ENCODE results near the gene ANKRD23.
"Not testable (repeated sequence)": the region's sequence is repeated elsewhere in the genome, so short reads cannot be mapped to it uniquely, and the experiment has no call there.

ANKRD23 gene

GRCh38 chr2:96843538-96844268 is at the start of gene ANKRD23:
TSS of gene ANKRD23 (minus strand) at chr2:96844021. CDS start at chr2:96843992, 29 bp downstream.
- DNase-seq = no peak

- DNase-seq = no peak
These were observed 47.9 kb upstream of the ANKRD23 start for GRCh38 chr2:96891591-96892333.

- no peak for DNase-seq
These were observed 47.0 kb upstream of the ANKRD23 start for GRCh38 chr2:96890726-96891385.

DNA sequence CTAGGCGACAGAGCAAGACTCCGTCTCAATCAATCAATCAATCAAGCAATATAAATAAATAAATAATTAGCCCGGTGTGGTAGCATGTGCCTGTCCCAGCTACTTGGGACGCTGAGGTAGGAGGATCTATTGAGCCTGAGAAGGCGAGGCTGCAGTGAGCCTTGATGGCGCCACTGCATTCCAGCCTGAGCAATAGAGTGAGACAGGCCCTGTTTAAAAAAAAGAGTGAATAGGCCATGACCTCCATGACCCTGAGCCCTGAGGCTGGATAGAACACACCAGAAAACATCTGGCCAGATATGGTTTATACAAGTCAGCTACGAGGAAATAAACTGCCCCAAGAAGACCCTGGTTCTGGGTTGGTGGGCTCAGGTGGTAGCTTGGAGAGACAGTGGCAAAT is 46.4 kb upstream of the ANKRD23 start:
- DNase-seq = no peak

GRCh38 chr2:96889502-96889901 is 45.7 kb upstream of the ANKRD23 start:
- DNase-seq = not testable (repeated sequence)

DNA sequence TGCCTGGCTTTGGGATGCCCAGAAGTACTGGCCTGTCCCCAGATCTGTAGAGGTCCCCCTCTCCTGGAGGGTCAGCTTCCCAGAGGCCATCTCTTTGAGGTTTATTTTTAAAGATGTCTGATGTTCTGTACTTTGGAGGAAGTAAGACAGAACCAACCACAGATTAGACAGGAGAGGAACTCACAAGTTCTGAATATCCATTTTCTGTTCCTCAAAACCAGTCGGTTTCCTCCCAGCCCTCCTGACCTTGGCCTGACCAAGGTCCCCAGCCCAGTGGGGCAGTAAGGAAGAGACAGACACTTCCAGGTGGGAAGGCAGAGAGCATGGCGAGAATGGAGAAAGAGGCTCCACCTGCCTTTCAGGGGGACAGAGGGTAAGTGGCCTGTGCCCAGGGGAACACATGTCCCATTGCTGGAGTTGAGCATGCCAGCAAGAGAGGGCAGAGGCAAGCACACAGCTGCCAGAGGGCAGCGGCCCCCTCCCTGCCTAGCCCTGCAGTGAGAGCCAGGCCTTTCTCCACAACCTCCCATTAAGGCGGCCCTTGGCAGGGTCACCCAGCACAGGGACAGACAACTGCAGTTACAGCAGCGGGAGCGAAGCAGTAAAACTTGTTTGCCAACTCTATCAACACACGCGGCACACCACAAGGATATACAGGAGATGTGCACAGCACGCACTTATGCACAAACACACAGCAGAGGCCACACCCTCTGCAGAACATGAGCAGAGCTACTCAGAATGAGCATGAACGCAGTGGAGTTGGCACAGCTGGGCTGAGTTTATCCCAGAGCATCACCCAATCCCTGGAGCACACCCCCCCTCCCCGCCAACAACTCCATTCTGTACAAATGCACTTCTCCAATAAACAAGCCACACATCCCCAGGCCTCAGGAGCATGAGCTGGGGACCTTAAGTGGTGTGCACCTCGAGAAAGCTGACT is 44.5 kb upstream of the ANKRD23 start:
- no peak for DNase-seq

DNA sequence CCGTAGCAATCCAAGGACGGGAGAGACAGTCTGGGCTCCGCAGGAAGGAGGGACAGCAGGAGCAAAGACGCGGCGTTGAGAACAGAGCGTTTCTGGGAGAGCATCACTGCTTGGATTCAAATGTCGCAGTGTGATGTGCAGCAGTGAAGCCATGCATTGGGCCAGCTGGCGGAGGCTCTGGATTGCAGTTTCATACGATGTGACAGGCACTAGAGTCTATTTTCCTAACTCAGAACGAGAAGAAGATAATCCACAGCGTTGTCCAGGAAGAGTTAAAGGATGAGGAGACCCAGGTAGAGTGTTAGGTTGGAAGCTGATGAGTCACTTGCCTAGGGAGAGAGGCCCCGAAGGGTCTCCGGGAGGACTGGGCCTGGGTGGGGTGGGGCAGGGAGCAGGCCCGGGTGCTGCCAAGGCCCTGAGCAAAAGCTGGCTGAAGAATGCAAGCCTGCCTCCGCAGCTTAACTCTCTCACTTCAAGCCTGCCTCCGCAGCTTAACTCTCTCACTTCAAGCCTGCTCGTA is 43.7 kb upstream of the ANKRD23 start:
- DNase-seq = no peak

DNA sequence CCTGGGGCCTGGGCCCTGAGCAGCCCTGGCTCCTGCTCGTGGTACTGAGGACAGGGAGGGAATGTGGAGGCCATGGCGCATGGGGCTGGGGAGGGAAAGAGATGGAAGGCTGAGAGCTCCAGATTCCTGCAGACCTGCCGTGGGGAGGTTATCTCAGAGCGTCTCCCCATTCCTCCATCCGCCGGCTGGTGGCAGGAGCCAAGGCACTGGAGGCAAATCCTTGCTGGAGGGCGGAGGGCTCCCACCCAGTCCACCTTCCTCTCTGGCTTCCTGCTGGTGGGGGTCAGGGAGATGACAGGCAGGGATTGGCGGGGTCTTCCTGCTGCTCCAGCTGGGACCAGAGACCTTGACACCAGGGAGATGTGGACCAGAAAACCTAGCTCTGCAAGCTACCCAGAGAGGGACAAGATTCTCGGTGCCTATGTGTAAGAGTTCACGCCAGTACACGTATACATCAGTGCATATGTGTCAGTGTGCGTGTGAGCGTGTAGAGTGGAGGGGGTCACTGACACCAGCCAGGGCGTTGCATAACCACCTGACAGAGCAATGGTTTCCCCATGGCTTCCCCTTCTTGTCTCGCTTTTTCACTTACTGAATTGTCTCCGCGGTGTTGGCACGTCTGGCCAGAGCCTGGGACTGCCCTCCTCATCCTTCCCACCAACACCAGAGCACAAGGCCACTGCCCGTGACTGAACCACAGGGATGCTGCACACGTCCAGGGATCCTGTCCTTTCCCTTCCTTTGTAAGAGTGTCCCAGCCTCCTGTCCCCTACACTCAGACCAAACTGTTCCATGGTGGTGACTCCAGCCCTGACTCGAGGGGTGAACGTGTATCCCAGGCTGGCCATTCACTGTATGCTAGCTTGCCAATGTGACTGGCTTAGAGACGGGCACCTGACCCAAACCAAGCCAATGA is 41.9 kb upstream of the ANKRD23 start:
- DNase-seq = no peak

DNA sequence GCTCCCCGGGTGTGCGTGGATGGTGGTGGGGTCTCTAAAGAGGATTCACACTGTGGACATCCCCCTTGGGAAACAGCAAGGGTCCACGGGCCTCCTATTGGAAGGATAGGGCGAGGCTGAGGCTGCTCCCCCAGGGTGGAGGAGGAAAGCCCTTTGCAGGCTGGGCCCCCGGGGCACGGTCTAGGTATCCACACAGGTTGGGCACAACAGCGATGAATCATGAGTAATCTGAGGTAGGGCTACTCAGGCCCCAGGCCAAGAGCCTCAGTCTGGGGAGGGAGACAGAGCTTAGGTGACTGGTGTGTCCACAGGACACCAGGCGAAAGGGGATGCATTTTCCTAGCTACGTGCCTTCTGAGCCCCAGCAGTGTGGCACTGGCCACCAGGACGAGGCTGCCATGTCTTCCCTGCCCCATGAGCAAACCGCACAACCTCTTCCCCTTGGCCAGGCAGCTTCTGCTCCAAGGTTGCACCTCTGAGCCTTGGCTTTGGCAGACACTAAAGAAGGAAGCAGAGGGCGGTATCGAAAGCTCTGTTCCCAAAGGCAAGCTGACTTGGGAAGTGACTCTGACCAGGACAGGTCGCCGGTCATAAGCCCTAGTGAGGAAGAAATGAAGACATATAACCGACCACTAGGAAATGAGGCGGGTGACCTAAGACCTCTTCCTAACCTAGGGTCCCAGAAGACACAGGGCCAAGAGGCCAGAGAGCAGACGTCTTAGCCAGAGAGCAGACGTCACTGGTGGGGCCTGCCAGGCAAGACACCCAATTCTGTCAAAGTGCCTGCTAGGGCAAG is 40.7 kb upstream of the ANKRD23 start:
- no peak for DNase-seq

DNA sequence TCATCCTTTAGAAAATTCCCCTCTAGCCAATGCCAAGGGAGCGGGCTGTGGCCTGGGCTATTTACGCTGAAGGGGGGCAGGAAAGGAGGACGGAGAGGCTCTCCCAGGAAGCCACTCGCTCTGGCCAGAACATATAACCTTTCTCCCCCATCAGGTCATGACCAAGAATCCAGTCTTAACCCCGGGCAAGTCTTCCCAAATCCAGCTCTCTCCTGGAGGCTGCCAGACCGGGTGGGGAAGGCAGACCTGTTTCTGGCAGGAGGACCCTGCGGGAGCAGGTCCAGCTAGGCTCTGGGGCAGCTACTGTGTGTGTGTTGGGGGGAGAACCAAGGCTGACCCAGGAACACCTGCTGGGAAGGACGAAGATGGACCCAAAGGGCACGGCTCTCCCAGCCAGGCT is 39.5 kb upstream of the ANKRD23 start:
- no peak for DNase-seq

GRCh38 chr2:96882906-96883305 is 39.1 kb upstream of the ANKRD23 start:
- no peak for DNase-seq

- no peak for DNase-seq
These were observed 38.4 kb upstream of the ANKRD23 start for GRCh38 chr2:96882230-96882629.

GRCh38 chr2:96881349-96882195 is 37.8 kb upstream of the ANKRD23 start:
- no peak for DNase-seq

- DNase-seq = no peak
These were observed 37.1 kb upstream of the ANKRD23 start for GRCh38 chr2:96880891-96881273.

- DNase-seq = no peak
These were observed 35.8 kb upstream of the ANKRD23 start for GRCh38 chr2:96879545-96880040.

- no peak for DNase-seq
These were observed 35.1 kb upstream of the ANKRD23 start for GRCh38 chr2:96878796-96879544.

DNA sequence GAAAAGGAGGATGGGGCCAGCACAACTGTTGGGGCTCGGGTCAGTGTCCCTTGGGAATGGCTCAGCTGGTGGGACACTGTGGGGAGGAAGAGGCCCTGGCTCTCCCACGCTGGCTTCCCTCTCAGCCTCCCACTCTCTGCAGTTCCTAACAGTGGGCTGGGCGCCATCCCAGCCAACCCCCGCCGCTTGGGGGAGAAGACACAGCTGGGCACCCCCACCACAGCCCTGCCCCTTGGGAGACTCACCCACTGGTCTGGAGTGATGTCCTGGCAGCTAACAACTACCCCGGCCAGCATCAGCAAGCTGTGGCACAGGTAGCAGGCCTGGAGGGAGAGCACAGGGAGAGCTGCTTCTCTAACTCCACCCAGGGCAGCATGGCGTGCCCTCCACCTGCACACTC is 34.4 kb upstream of the ANKRD23 start:
- DNase-seq = no peak

- DNase-seq = no peak
These were observed 33.8 kb upstream of the ANKRD23 start for GRCh38 chr2:96877631-96878092.

All from CD4-positive, alpha-beta T cell treated with Interleukin-4 for 4 hours (primary cell).